Karpas-422 (cell line): ENCODE results near the gene MT2A. TPM values are rescaled to one million over a fixed set of nuclear protein-coding genes. Genes with fewer than 3 reads are reported as not detected.
A peak's percentile ranks its signal among the peaks of the same experiment; 100 is the strongest.

Source experiments
- DNase-seq: peaks from one replicate; pipeline ENCODE4 v3.0.0-alpha.2; 2015
- H2AFZ ChIP-seq: fragments of 200-600 bp; sonication (generic); 2 replicates; pipeline ENCODE4 v1.6.1; 2014; ENCODE audit warnings: antibody characterized with exemption, low read length, mixed read lengths
- H3K27ac ChIP-seq: fragments of 200-600 bp; sonication (generic); 2 replicates; pipeline ENCODE4 v1.5.1; 2014; ENCODE audit warnings: mild to moderate bottlenecking, low read length, moderate library complexity
- H3K27me3 ChIP-seq: fragments of 200-600 bp; sonication (generic); 2 replicates; pipeline ENCODE4 v1.6.1; 2014; ENCODE audit warnings: low read length, mixed read lengths
- H3K36me3 ChIP-seq: fragments of 200-600 bp; sonication (generic); 2 replicates; pipeline ENCODE4 v1.6.1; 2014; ENCODE audit warnings: low read length, mixed read lengths; ENCODE audit not compliant: insufficient read depth
- H3K4me1 ChIP-seq: fragments of 200-600 bp; sonication (generic); 2 replicates; pipeline ENCODE4 v1.6.1; 2014; ENCODE audit warnings: mild to moderate bottlenecking, low read length, mixed read lengths
- H3K4me2 ChIP-seq: fragments of 200-600 bp; sonication (generic); 2 replicates; pipeline ENCODE4 v1.6.1; 2014; ENCODE audit warnings: low read length, low read depth, mild to moderate bottlenecking; ENCODE audit not compliant: poor library complexity, severe bottlenecking
- H3K4me3 ChIP-seq: fragments of 200-600 bp; sonication (generic); 2 replicates; pipeline ENCODE4 v1.5.1; 2014; ENCODE audit warnings: mild to moderate bottlenecking, antibody characterized with exemption, low read length, mixed read lengths
- H3K79me2 ChIP-seq: fragments of 200-600 bp; sonication (generic); 2 replicates; pipeline ENCODE4 v1.6.1; 2014; ENCODE audit warnings: mild to moderate bottlenecking, low read length, mixed read lengths
- H3K9ac ChIP-seq: fragments of 200-600 bp; sonication (generic); 2 replicates; pipeline ENCODE4 v1.6.0; 2014; ENCODE audit warnings: low read length
- H3K9me2 ChIP-seq: fragments of 200-600 bp; sonication (generic), shearing (Covaris generic); replicated peaks from 2 replicates; pipeline ENCODE4 v1.6.0; 2014; ENCODE audit warnings: mild to moderate bottlenecking, low read length, moderate library complexity; ENCODE audit not compliant: insufficient read depth
- H3K9me3 ChIP-seq: fragments of 300-700, 200-600 bp; sonication (generic); 2 replicates; pipeline ENCODE4 v1.6.1; 2014; ENCODE audit warnings: low read length, mixed read lengths
- H4K20me1 ChIP-seq: fragments of 200-600 bp; sonication (generic); 2 replicates; pipeline ENCODE4 v1.6.1; 2014; ENCODE audit warnings: mild to moderate bottlenecking, antibody characterized with exemption, low read length, low read depth; ENCODE audit not compliant: insufficient read depth
- total RNA-seq: library from RNA; depleted of rRNA; stranded (reverse); fragments of >200 nt; shearing (Covaris generic); gene quantifications from 2 replicates; pipeline ENCODE4 v1.2.3, GENCODE V29; 2014; ENCODE audit warnings: low replicate concordance

The MT2A gene
- total RNA-seq, 1 experiment from 2014 or later, result 385 TPM

DNA sequence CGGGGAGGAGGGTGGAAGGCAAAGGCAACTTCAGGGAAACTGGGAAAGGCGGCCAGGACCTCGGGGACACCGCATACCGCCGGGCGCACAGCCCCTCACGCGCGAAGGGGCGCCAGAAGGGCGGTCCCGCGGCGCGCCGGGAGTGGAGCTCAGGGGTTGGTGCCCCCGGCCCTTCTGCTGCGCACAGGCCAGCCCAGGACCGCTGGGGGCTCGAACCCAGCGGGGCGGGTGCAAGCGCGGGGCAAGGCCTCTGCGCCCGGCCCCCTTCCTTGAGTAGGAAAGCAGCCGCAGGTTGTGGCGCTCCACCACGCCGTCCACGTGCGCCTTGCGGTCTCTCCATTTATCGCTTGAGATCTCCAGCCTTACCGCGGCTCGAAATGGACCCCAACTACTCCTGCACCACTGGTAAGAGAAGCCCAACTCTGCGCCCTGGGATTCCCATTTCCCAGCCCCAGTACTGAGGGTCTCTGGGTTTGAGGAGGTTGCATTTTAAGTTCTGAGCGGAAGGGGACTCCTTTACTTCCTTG lies 27.1 kb downstream of the MT2A start:
- Histone ChIP-seq H3K4me1 (peaks cover 14% of the 10 kb centered on the region), H3K9me2 (no peaks in the 10 kb centered on the region), H3K9me3 (no peaks in the 10 kb centered on the region), H3K36me3 (no peaks in the 10 kb centered on the region), H3K79me2 (no peaks in the 10 kb centered on the region), H3K27ac (no peak overlapping the region), H3K4me3 (no peak overlapping the region), H3K9ac (no peak overlapping the region), H3K4me2 (no peak overlapping the region), H2AFZ (no peak overlapping the region), H3K27me3 (no peaks in the 10 kb centered on the region), H4K20me1 (no peaks in the 10 kb centered on the region)
- DNase-seq, result no peak

DNA sequence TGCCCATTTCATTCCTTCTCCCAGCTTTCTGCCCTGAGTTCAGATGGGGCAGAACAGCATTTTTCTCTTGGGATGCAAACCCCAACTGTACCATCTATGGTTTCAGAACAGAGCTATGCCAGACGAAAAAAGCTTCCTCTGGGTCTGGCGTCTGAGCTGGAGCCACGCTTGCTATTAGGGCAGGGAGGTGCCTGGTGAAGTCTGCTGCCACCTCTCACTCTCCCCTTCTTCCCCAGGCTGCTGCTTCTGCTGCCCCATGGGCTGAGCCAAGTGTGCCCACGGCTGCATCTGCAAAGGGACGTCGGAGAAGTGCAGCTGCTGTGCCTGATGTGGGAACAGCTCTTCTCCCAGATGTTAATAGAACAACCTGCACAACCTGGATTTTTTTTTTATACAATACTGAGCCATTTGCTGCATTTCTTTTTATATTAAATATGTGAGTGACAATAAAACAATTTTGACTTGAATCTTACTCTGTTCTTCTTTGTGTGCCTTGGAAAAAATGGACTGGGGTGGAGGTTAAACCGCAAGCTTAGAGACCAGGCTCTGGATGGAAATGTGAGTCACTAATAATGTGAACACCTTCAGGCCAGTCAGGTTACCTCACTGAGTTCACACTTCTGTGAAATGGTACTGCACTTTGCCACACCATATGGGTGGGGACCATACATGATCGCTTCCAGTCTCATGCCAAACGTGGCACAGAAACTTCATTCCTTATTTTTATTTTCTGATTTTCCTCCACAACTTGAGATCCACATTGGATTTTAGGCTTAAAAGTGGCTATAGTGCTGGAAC lies 28.4 kb downstream of the MT2A start:
- Histone ChIP-seq H3K36me3 (no peaks in the 10 kb centered on the region), H3K4me2 (no peak overlapping the region), H3K9me2 (no peaks in the 10 kb centered on the region), H3K79me2 (no peaks in the 10 kb centered on the region), H3K27me3 (no peaks in the 10 kb centered on the region), H3K4me1 (peaks cover 14% of the 10 kb centered on the region), H3K9ac (no peak overlapping the region), H4K20me1 (no peaks in the 10 kb centered on the region), H3K9me3 (no peaks in the 10 kb centered on the region), H3K27ac (no peak overlapping the region), H3K4me3 (no peak overlapping the region), H2AFZ (no peak overlapping the region)
- no peak for DNase-seq

DNA sequence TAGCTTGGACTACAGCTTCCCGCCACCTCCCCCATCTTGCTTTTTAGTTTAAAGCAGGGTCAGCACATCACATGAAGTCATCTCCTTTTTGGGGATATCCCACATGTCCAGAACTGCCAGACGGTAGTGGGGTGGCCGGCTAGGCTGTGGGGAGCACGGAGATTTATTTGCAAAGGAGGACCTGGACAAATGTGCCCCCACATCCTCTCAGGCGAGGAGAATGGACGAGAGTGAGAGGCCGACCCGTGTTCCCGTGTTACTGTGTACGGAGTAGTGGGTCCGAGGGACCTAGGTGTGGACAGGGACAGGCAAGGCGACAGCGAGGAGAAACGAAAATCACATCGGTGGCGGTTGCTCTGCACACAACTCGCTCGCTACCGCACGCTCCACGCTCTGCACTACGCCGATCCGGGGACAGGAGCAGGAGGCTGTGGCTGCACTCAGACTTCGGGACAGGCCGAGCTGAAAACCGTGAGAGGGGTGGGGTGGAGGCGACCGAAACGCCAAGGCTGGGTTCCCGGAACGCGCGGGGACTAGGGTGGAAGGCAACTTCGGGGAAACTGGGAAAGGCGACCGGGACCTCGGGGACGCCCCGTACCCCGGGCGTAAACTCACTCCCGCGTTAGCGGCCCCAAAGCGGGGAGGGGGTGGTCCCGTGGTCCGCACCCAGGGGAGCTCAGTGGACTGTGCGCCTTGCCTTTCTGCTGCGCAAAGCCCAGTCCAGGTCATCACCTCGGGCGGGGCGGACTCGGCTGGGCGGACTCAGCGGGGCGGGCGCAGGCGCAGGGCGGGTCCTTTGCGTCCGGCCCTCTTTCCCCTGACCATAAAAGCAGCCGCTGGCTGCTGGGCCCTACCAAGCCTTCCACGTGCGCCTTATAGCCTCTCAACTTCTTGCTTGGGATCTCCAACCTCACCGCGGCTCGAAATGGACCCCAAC lies 29.7 kb downstream of the MT2A start, which contains the start of gene MT1A:
MT1A (plus strand) TSS at position 853 of the 937 bp plus-strand sequence; CDS start at position 926, 73 bp downstream.
- Histone ChIP-seq H3K79me2 (no peaks in the 10 kb centered on the region), H3K4me1 (peaks cover 26% of the 10 kb centered on the region), H3K9me2 (no peaks in the 10 kb centered on the region), H3K4me2 (no peak within 1 kb of the TSS), H3K9ac (no peak within 1 kb of the TSS), H3K27ac (no peak within 1 kb of the TSS), H4K20me1 (no peaks in the 10 kb centered on the region), H3K4me3 (no peak within 1 kb of the TSS), H2AFZ (no peak within 1 kb of the TSS), H3K36me3 (no peaks in the 10 kb centered on the region), H3K27me3 (no peaks in the 10 kb centered on the region), H3K9me3 (no peaks in the 10 kb centered on the region)
- no peak for DNase-seq

DNA sequence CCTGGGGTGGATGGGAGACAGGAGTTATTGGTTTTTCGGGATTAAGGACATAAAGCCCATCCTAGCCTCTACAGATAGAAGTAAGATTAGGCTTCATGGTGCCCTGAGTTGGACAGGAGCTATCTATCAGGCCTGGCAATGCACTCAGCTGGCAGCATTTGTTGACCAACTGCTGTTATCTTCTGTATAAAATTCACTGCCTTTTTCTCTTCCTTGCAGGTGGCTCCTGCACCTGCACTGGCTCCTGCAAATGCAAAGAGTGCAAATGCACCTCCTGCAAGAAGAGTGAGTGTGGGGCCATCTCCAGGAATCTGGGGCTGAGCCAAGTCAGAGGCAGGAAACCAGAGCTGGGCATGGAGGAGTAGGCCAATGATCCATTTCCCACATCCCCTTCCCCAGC lies 30.7 kb downstream of the MT2A start:
- no peak for DNase-seq
- Histone ChIP-seq H3K9ac (no peak overlapping the region), H3K27ac (no peak overlapping the region), H3K4me3 (no peak overlapping the region), H3K9me2 (no peaks in the 10 kb centered on the region), H3K4me2 (no peak overlapping the region), H4K20me1 (no peaks in the 10 kb centered on the region), H3K4me1 (peaks cover 34% of the 10 kb centered on the region), H3K79me2 (no peaks in the 10 kb centered on the region), H3K27me3 (no peaks in the 10 kb centered on the region), H3K36me3 (no peaks in the 10 kb centered on the region), H3K9me3 (no peaks in the 10 kb centered on the region), H2AFZ (no peak overlapping the region)

DNA sequence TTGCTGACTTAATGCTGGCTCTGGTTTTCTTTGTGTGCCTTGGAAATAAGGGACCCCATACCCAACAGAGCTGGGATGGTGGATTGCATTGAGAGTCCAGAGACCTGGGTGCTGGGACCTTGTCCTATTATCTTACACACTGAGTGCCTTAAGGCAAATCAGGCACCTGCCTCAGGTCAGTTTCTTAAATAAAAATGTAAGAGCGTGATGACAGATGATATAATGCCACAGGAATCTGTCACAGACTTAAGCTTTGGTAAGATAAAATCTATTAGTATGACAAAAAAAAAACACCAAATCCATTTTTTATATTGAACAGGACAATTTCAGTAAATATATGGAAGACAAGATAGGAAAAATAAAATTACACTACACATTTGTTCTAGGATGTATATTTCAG lies 31.7 kb downstream of the MT2A start:
- H4K20me1 ChIP-seq, result no peaks in the 10 kb centered on the region
- H3K27ac ChIP-seq, result no peak overlapping the region
- H3K79me2 ChIP-seq, result no peaks in the 10 kb centered on the region
- H3K9ac ChIP-seq, result no peak overlapping the region
- no peaks in the 10 kb centered on the region for H3K9me3 ChIP-seq
- H3K4me3 ChIP-seq, result no peak overlapping the region
- H3K4me2 ChIP-seq, result no peak overlapping the region
- H3K9me2 ChIP-seq, result no peaks in the 10 kb centered on the region
- H3K27me3 ChIP-seq, result no peaks in the 10 kb centered on the region
- no peak for DNase-seq
- no peaks in the 10 kb centered on the region for H3K36me3 ChIP-seq
- no peak overlapping the region for H2AFZ ChIP-seq
- H3K4me1 ChIP-seq, result peaks cover 45% of the 10 kb centered on the region

DNA sequence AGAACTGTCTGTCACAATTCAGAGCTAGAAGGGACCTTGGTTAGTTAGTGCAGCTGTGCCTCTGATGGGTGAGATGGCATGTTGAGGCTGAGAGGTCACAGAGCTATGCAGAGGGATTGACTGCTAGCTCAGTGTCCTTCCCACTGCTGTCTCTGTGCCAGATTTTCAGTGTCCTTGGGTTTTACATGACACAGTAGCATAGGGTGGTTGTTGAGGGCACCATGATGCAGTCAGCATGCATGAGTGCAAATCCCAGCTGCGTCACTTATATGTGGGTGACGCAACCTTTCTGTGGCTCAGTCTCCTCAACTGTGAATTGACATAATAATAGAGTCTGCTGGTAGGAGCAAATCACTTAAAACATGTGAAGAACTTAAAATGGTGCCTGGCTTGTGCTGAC lies 32.8 kb downstream of the MT2A start:
- no peaks in the 10 kb centered on the region for H3K79me2 ChIP-seq
- no peaks in the 10 kb centered on the region for H4K20me1 ChIP-seq
- H3K4me2 ChIP-seq, result no peak overlapping the region
- H3K36me3 ChIP-seq, result no peaks in the 10 kb centered on the region
- H3K27me3 ChIP-seq, result no peaks in the 10 kb centered on the region
- no peak overlapping the region for H3K27ac ChIP-seq
- no peaks in the 10 kb centered on the region for H3K9me2 ChIP-seq
- no peak overlapping the region for H3K9ac ChIP-seq
- no peak for DNase-seq
- peaks cover 56% of the 10 kb centered on the region for H3K4me1 ChIP-seq
- no peak overlapping the region for H3K4me3 ChIP-seq
- H2AFZ ChIP-seq, result no peak overlapping the region
- H3K9me3 ChIP-seq, result no peaks in the 10 kb centered on the region

DNA sequence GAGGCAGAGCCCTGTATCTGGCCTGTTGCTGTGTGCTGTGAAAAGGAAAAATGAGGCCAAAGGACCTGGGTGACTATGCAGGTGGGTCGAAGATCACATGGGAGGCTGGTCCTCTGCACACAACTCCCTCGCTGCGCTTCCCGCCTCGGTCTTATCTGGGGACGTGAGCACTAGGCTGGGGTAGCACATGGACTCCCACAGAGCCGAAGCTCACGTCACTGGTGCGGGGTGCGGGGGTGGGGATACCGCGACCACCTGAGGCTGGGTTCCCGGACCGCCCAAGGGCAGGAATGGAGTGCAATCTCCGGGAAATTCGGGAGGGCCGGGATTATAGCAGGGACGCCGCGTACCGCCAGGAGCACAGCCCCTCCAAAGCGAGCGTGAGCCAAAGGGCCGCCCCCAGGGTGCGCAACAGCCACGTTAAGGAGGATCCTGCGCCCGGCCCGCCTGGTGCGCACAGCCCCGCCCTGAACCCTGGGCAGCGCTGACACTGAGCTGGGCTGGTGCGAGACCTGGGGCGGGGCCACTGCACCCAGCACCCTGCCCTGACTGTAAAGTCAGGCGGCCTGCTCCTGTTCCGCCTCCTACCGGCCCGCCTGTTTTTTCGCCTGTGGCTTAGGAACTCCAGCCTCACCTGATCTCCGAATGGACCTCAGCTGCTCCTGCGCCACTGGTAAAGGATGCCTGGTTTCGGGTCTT lies 34.8 kb downstream of the MT2A start:
- no peaks in the 10 kb centered on the region for H4K20me1 ChIP-seq
- peak overlapping the region; percentile 58; the same call in 1 of the 2 replicates for H2AFZ ChIP-seq

More for the DNA sequence above, 34.8 kb downstream of the MT2A start:
- H3K4me2 ChIP-seq, result peak overlapping the region; percentile 66
- H3K4me1 ChIP-seq, result peaks cover 65% of the 10 kb centered on the region
- H3K9ac ChIP-seq, result peak overlapping the region; percentile 69
- H3K9me2 ChIP-seq, result no peaks in the 10 kb centered on the region
- no peaks in the 10 kb centered on the region for H3K9me3 ChIP-seq
- H3K79me2 ChIP-seq, result no peaks in the 10 kb centered on the region
- peak; percentile 96 for DNase-seq
- H3K27ac ChIP-seq, result no peak overlapping the region
- H3K27me3 ChIP-seq, result no peaks in the 10 kb centered on the region
- no peaks in the 10 kb centered on the region for H3K36me3 ChIP-seq
- H3K4me3 ChIP-seq, result peak overlapping the region; percentile 62
